Tibial nerve (tissue), 4 donors: Measurements from ENCODE around the gene VANGL1. TPM values are rescaled to one million over a fixed set of nuclear protein-coding genes. Genes with fewer than 3 reads are reported as not detected.

Experiments used
- DNase-seq, 2 donors: peaks; one replicate each; pipeline ENCODE4 v3.0.0-alpha.2; 2019; ENCODE audit warnings: low spot score in 2 of 2
- H3K27ac ChIP-seq, 4 donors: fragments of 200-600 bp; sonication (generic) in 3 of 4; one replicate each; pipeline ENCODE4 v1.5.1; 2017 to 2019; ENCODE audit warnings: mild to moderate bottlenecking in 1 of 4
- H3K27me3 ChIP-seq, 2 donors: fragments of 200-600 bp; sonication (generic) in 1 of 2; one replicate each; pipeline versions ENCODE4 v1.5.1 to v1.6.0; 2017 to 2019
- H3K36me3 ChIP-seq, 3 donors: fragments of 200-600 bp; sonication (generic); one replicate each; pipeline ENCODE4 v1.5.1; 2018 to 2019
- H3K4me1 ChIP-seq, 4 donors: fragments of 200-600 bp; sonication (generic) in 3 of 4; one replicate each; pipeline ENCODE4 v1.5.1; 2017 to 2019
- H3K4me3 ChIP-seq, 4 donors: fragments of 200-600 bp; sonication (generic) in 3 of 4; one replicate each; pipeline ENCODE4 v1.5.1; 2017 to 2019; ENCODE audit warnings: mild to moderate bottlenecking in 1 of 4, moderate library complexity in 1 of 4
- H3K9me3 ChIP-seq, 4 donors: fragments of 200-600 bp; sonication (generic) in 3 of 4; one replicate each; pipeline ENCODE4 v1.5.1; 2017 to 2019
- EP300 ChIP-seq, 2 donors: sonication (generic); formaldehyde crosslinking; IDR thresholded peaks; one replicate each; pipeline ENCODE4 v1.6.1; 2017; ENCODE audit warnings: antibody characterized with exemption in 2 of 2, mild to moderate bottlenecking in 1 of 2
- POLR2A ChIP-seq, 2 donors: fragments of 450-650 bp; IDR thresholded peaks; one replicate each; pipeline ENCODE4 v1.6.1; 2017; ENCODE audit warnings: antibody characterized with exemption in 2 of 2, mild to moderate bottlenecking in 2 of 2, moderate library complexity in 2 of 2
- WGBS, 2 donors: methylation state at CpG; one replicate each; pipeline ENCODE4 v1.1.5; 2018; 5-methylcytosine and 5-hydroxymethylcytosine counted together
- total RNA-seq, 4 donors: library from RNA; depleted of rRNA; stranded (reverse); fragments of >200 nt; gene quantifications; one replicate each; pipeline ENCODE4 v1.1.0, GENCODE V29; 2016
- TF ChIP-seq, protein P1 (sequence below), 5 experiments: fragments of 200-600 bp in 3 of 5; fragments of 450-650 bp in 2 of 5; sonication (generic) in 3 of 5; IDR thresholded peaks; one replicate each; pipeline ENCODE4 v1.5.1; 2016 to 2019; ENCODE audit warnings: antibody characterized with exemption in 5 of 5, mild to moderate bottlenecking in 3 of 5, moderate library complexity in 2 of 5

VANGL1 gene
- total RNA-seq, 4 donors from 2014 or later = 4.5 to 8.8 (median 6.8) TPM

- no peak for DNase-seq
- WGBS, 2 donors = 89 to 93% methylated on average over 3 of the region's 3 CpGs
- H3K9me3 ChIP-seq = no peaks in the 10 kb centered on the region
- H3K36me3 ChIP-seq = peaks cover 0 to 72% (median 0%) of the 10 kb centered on the region in 3 donors
- TF ChIP-seq, protein P1, sequence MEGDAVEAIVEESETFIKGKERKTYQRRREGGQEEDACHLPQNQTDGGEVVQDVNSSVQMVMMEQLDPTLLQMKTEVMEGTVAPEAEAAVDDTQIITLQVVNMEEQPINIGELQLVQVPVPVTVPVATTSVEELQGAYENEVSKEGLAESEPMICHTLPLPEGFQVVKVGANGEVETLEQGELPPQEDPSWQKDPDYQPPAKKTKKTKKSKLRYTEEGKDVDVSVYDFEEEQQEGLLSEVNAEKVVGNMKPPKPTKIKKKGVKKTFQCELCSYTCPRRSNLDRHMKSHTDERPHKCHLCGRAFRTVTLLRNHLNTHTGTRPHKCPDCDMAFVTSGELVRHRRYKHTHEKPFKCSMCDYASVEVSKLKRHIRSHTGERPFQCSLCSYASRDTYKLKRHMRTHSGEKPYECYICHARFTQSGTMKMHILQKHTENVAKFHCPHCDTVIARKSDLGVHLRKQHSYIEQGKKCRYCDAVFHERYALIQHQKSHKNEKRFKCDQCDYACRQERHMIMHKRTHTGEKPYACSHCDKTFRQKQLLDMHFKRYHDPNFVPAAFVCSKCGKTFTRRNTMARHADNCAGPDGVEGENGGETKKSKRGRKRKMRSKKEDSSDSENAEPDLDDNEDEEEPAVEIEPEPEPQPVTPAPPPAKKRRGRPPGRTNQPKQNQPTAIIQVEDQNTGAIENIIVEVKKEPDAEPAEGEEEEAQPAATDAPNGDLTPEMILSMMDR (IDR thresholded peaks at IDR 0.05) = no peak
- TF ChIP-seq EP300 (IDR thresholded peaks at IDR 0.05) (no peak), POLR2A (IDR thresholded peaks at IDR 0.05) (no peak)
- no peak overlapping the region for H3K27ac ChIP-seq
- H3K4me3 ChIP-seq = no peak overlapping the region
- no peaks in the 10 kb centered on the region for H3K4me1 ChIP-seq
- no peaks in the 10 kb centered on the region for H3K27me3 ChIP-seq
Observed at GRCh38 chr1:115687744-115688143, 46.0 kb downstream of the VANGL1 start.

DNA sequence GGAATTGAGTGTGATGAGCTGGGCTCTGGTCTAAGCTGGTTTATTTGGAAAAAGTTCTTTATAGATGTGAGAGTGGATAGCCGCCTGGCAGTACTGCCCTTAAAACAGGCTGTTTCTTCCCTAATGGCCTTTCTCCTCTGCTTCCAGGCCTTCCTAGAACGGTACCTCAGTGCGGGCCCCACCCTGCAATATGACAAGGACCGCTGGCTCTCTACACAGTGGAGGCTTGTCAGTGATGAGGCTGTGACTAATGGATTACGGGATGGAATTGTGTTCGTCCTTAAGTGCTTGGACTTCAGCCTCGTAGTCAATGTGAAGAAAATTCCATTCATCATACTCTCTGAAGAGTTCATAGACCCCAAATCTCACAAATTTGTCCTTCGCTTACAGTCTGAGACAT, 49.2 kb downstream of the VANGL1 start:
- no peaks in the 10 kb centered on the region for H3K4me1 ChIP-seq
- WGBS, 2 donors = 80 to 87% methylated on average over 8 of the region's 8 CpGs
- no peaks in the 10 kb centered on the region for H3K27me3 ChIP-seq
- TF ChIP-seq, protein P1 (IDR thresholded peaks at IDR 0.05) = no peak
- TF ChIP-seq POLR2A (IDR thresholded peaks at IDR 0.05) (no peak), EP300 (IDR thresholded peaks at IDR 0.05) (no peak)
- H3K4me3 ChIP-seq = no peak overlapping the region
- H3K9me3 ChIP-seq = no peaks in the 10 kb centered on the region
- H3K36me3 ChIP-seq = peaks cover 0 to 47% (median 0%) of the 10 kb centered on the region in 3 donors
- no peak overlapping the region for H3K27ac ChIP-seq
- no peak for DNase-seq

DNA sequence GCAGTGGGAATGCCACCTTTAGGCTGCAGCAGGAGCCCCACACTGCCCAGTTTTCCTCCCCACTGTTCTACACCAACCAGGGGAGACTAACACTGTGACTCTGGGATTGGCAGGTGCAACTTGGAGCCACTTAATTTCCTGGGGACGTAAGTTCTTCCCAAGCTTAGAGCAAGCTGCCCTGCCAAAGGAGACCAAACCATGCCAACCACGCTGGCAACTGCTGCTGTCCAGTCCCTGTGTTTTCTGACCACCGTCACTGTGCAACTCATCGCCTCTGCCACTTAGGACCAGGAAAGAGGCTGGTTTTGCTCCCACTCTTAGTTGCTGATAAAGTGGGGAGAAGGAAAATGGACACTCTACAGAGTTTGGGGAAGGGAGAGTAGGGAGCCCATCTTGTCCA, 50.5 kb downstream of the VANGL1 start:
- no peaks in the 10 kb centered on the region for H3K4me1 ChIP-seq
- H3K36me3 ChIP-seq = peaks cover 0 to 42% (median 0%) of the 10 kb centered on the region in 3 donors
- WGBS, 2 donors = 96 to 100% methylated on average over 4 of the region's 4 CpGs
- H3K9me3 ChIP-seq = no peaks in the 10 kb centered on the region
- TF ChIP-seq, protein P1 (IDR thresholded peaks at IDR 0.05) = no peak
- H3K4me3 ChIP-seq = no peak overlapping the region
- no peaks in the 10 kb centered on the region for H3K27me3 ChIP-seq
- no peak overlapping the region for H3K27ac ChIP-seq
- DNase-seq = no peak

- no peak for DNase-seq
- no peaks in the 10 kb centered on the region for H3K27me3 ChIP-seq
- H3K4me3 ChIP-seq = no peak overlapping the region
- H3K36me3 ChIP-seq = peaks cover 0 to 33% (median 0%) of the 10 kb centered on the region in 3 donors
- no peaks in the 10 kb centered on the region for H3K9me3 ChIP-seq
- TF ChIP-seq EP300 (IDR thresholded peaks at IDR 0.05) = no peak
- TF ChIP-seq, protein P1 (IDR thresholded peaks at IDR 0.05) = no peak
- TF ChIP-seq POLR2A (IDR thresholded peaks at IDR 0.05) = no peak
- WGBS, 2 donors = 76 to 80% methylated on average over 3 of the region's 3 CpGs
- no peaks in the 10 kb centered on the region for H3K4me1 ChIP-seq
- H3K27ac ChIP-seq = no peak overlapping the region
Observed at GRCh38 chr1:115694805-115695204, 53.0 kb downstream of the VANGL1 start.

GRCh38 chr1:115697619-115698018, 55.8 kb downstream of the VANGL1 start:
- H3K9me3 ChIP-seq = no peaks in the 10 kb centered on the region
- H3K36me3 ChIP-seq = peaks cover 0 to 5% (median 0%) of the 10 kb centered on the region in 3 donors
- TF ChIP-seq POLR2A (IDR thresholded peaks at IDR 0.05) (no peak), EP300 (IDR thresholded peaks at IDR 0.05) (no peak)
- TF ChIP-seq, protein P1 (IDR thresholded peaks at IDR 0.05) = no peak
- DNase-seq = no peak
- H3K27ac ChIP-seq = no peak overlapping the region
- H3K4me1 ChIP-seq = no peaks in the 10 kb centered on the region
- no peak overlapping the region for H3K4me3 ChIP-seq
- no peaks in the 10 kb centered on the region for H3K27me3 ChIP-seq
- WGBS, 2 donors = 80 to 87% methylated on average over 1 of the region's 1 CpG
